Adrenal gland (tissue), 12 donors: ENCODE data around the gene DGLUCY. TPM values are rescaled to one million over a fixed set of nuclear protein-coding genes. Genes with fewer than 3 reads are reported as not detected.
"Not testable (repeated sequence)": the region's sequence is repeated elsewhere in the genome, so short reads cannot be mapped to it uniquely, and the experiment has no call there.

Experiments used
- DNase-seq, 7 donors: peaks; one replicate each; pipeline ENCODE4 v3.0.0-alpha.2; 2019 to 2020
- H3K27ac ChIP-seq, 5 donors: fragments of 200-600 bp; sonication (generic) in 4 of 5; 1 replicate in 3 of 5; 2 replicates in 2 of 5; pipeline versions ENCODE4 v1.5.1 to v1.8.0; 2016 to 2020; ENCODE audit warnings: mild to moderate bottlenecking in 1 of 5
- H3K27me3 ChIP-seq: fragments of 200-600 bp; 2 replicates; pipeline ENCODE4 v1.8.0; 2021
- H3K36me3 ChIP-seq, 2 donors: fragments of 200-600 bp; replicated peaks in 1 of 2; 1 replicate in 1 of 2; 2 replicates in 1 of 2; pipeline versions ENCODE4 v1.5.1 to v1.8.0; 2018 to 2022
- H3K4me1 ChIP-seq, 2 donors: fragments of 200-600 bp; replicated peaks in 1 of 2; 1 replicate in 1 of 2; 2 replicates in 1 of 2; pipeline versions ENCODE4 v1.5.1 to v1.8.0; 2018 to 2021
- H3K4me3 ChIP-seq, 4 donors: fragments of 200-600 bp; sonication (generic) in 3 of 4; one replicate each; pipeline ENCODE4 v1.5.1; 2016 to 2018
- H3K9me3 ChIP-seq, 3 donors: fragments of 200-600 bp; sonication (generic) in 1 of 3; replicated peaks in 1 of 3; 1 replicate in 2 of 3; 2 replicates in 1 of 3; pipeline versions ENCODE4 v1.5.1 to v1.8.0; 2016 to 2021
- CTCF ChIP-seq, 6 experiments: fragments of 450-650 bp in 4 of 6; fragments of 200-600 bp in 2 of 6; sonication (generic) in 1 of 6; IDR thresholded peaks; 1 replicate in 5 of 6; 2 replicates in 1 of 6; pipeline versions ENCODE4 v1.5.1 to v1.8.0; 2016 to 2021; ENCODE audit warnings: antibody characterized with exemption in 6 of 6, mild to moderate bottlenecking in 2 of 6, moderate library complexity in 1 of 6
- POLR2A ChIP-seq, 2 donors: fragments of 450-650 bp; IDR thresholded peaks; one replicate each; pipeline ENCODE4 v1.6.1; 2017; ENCODE audit warnings: antibody characterized with exemption in 2 of 2, mild to moderate bottlenecking in 2 of 2, moderate library complexity in 1 of 2
- WGBS, 4 donors: extraction: QIAGEN DNeasy Blood & Tissue Kit in 2 of 4; methylation state at CpG; one replicate each; pipeline versions ENCODE4 v1.1.5 to v1.1.7; 2013 to 2017; 5-methylcytosine and 5-hydroxymethylcytosine counted together
- intact Hi-C, 2 donors: fragments of 100-400 bp; cut with DNase I; formaldehyde crosslinking; loops; one replicate each; pipeline versions ENCODE4 v1.14.1 to v1.15.0; 2022 to 2023
- polyA plus RNA-seq, 3 donors: library from polyadenylated mRNA; stranded (reverse); fragments of 200-250 nt in 2 of 3; fragments of 350-450 nt in 1 of 3; fragmentation: Illumina TruSeq in 1 of 3; extraction: RNeasy Lipid Tissue Mini Kit (QIAGEN cat#74804) in 1 of 3; gene quantifications; one replicate each; pipeline ENCODE4 v1.2.3, GENCODE V29; 2013 to 2014
- total RNA-seq, 9 donors: library from RNA; depleted of rRNA in 4 of 9; stranded (reverse); fragments of >200 nt in 4 of 9; fragments of 120-200 nt in 1 of 9; fragmentation: NEBNext Ultra II Directional in 1 of 9; extraction: Animal tissue kit (Norgen Biotek cat#: 25700) in 1 of 9; gene quantifications; one replicate each; pipeline versions ENCODE4 v1.1.0 to v1.2.4, GENCODE V29; 2013 to 2023
- donor health status: healthy with polysubstance abuse.
- donor health status: Bipolar disorder and iron deficiency.
- donor health status: DM: yes; HTN: yes; CAD: no.
- donor health status: DM: no; HTN: no; CAD: no.
- donor health status: DM: no; HTN: no; CAD: no.
- donor health status: DM: yes; HTN: yes; CAD: no.

The DGLUCY gene
- total and polyA plus RNA-seq, 12 donors: 48.9 to 93.4 (median 70.9) TPM

GRCh38 chr14:91223028-91223783 lies 109.3 kb downstream of the DGLUCY start:
- peaks cover 0 to 8% of the 10 kb centered on the region in 2 donors for H3K4me1 ChIP-seq
- 91 to 100% (median 97%) methylated on average over 1 of the region's 1 CpG for WGBS, 4 donors

GRCh38 chr14:91225025-91225424 lies 111.2 kb downstream of the DGLUCY start:
- Histone ChIP-seq H3K36me3 (peaks cover 0 to 9% of the 10 kb centered on the region in 2 donors), H3K4me1 (no peaks in the 10 kb centered on the region)
- 89 to 95% (median 93%) methylated on average over 7 of the region's 7 CpGs for WGBS, 4 donors

More at GRCh38 chr14:91223028-91223783, 109.3 kb downstream of the DGLUCY start:
- H3K4me3 ChIP-seq: no peak overlapping the region
- no peak overlapping the region for H3K27ac ChIP-seq
- intact Hi-C loops: no loop called here
- H3K9me3 ChIP-seq: no peaks in the 10 kb centered on the region
- DNase-seq: no peak
- no peaks in the 10 kb centered on the region for H3K27me3 ChIP-seq
- TF ChIP-seq CTCF (IDR thresholded peaks at IDR 0.05): no peak
- no peak for TF ChIP-seq POLR2A (IDR thresholded peaks at IDR 0.05)
- peaks cover 0 to 9% of the 10 kb centered on the region in 2 donors for H3K36me3 ChIP-seq

GRCh38 chr14:91226360-91226759 lies 112.5 kb downstream of the DGLUCY start:
- H3K36me3 ChIP-seq: not testable (repeated sequence)
- 85 to 92% (median 90%) methylated on average over 4 of the region's 4 CpGs for WGBS, 4 donors

More at GRCh38 chr14:91225025-91225424, 111.2 kb downstream of the DGLUCY start:
- H3K27me3 ChIP-seq: no peaks in the 10 kb centered on the region
- TF ChIP-seq POLR2A (IDR thresholded peaks at IDR 0.05) (no peak), CTCF (IDR thresholded peaks at IDR 0.05) (no peak)
- no peak overlapping the region for H3K27ac ChIP-seq
- intact Hi-C loops: no loop called here
- no peak for DNase-seq
- H3K4me3 ChIP-seq: no peak overlapping the region
- no peaks in the 10 kb centered on the region for H3K9me3 ChIP-seq

GRCh38 chr14:91227183-91227628 lies 113.3 kb downstream of the DGLUCY start:
- no peaks in the 10 kb centered on the region for H3K4me1 ChIP-seq

More at GRCh38 chr14:91226360-91226759, 112.5 kb downstream of the DGLUCY start:
- DNase-seq, H3K4me1 ChIP-seq, H3K4me3 ChIP-seq, H3K9me3 ChIP-seq, intact Hi-C loops, H3K27ac ChIP-seq, H3K27me3 ChIP-seq: not testable (repeated sequence)

More at GRCh38 chr14:91227183-91227628, 113.3 kb downstream of the DGLUCY start:
- H3K4me3 ChIP-seq: no peak overlapping the region
- DNase-seq: no peak
- peaks cover 0 to 9% of the 10 kb centered on the region in 2 donors for H3K36me3 ChIP-seq
- H3K9me3 ChIP-seq: no peaks in the 10 kb centered on the region
- no peak overlapping the region for H3K27ac ChIP-seq
- H3K27me3 ChIP-seq: no peaks in the 10 kb centered on the region
- intact Hi-C loops: no loop called here
- no peak for TF ChIP-seq CTCF (IDR thresholded peaks at IDR 0.05)
- no peak for TF ChIP-seq POLR2A (IDR thresholded peaks at IDR 0.05)
- 88 to 92% (median 90%) methylated on average over 7 of the region's 7 CpGs for WGBS, 4 donors
